Smooth muscle cell (in vitro differentiated cells): ENCODE data around the gene IL17RD. TPM values are rescaled to one million over a fixed set of nuclear protein-coding genes. Genes with fewer than 3 reads are reported as not detected.

ENCODE experiments used
- DNase-seq: peaks from one replicate; lab custom pipeline; 2025; ENCODE audit not compliant: unreplicated experiment; lab: John Stamatoyannopoulos, UW
- H2AFZ ChIP-seq: fragments of 200-600 bp; sonication (generic); 2 replicates; pipeline ENCODE4 v1.6.0; 2016; ENCODE audit warnings: antibody characterized with exemption, low read depth, mild to moderate bottlenecking
- H3F3A ChIP-seq: fragments of 200-600 bp; sonication (generic); 2 replicates; pipeline ENCODE4 v1.6.0; 2017; ENCODE audit warnings: antibody characterized with exemption, low read depth
- H3K27ac ChIP-seq: fragments of 200-600 bp; sonication (generic); 2 replicates; pipeline ENCODE4 v1.5.1; 2016; ENCODE audit warnings: low read depth, mild to moderate bottlenecking
- H3K27me3 ChIP-seq: fragments of 200-600 bp; sonication (generic); 2 replicates; pipeline ENCODE4 v1.6.1; 2016; ENCODE audit warnings: low read depth, mild to moderate bottlenecking
- H3K36me3 ChIP-seq: fragments of 200-600 bp; sonication (generic); 2 replicates; pipeline ENCODE4 v1.5.1; 2016; ENCODE audit warnings: low read depth
- H3K4me1 ChIP-seq: fragments of 200-600 bp; sonication (generic); 2 replicates; pipeline ENCODE4 v1.5.1; 2016; ENCODE audit warnings: low read depth
- H3K4me2 ChIP-seq: fragments of 200-600 bp; sonication (generic); 2 replicates; pipeline ENCODE4 v1.6.0; 2016; ENCODE audit warnings: mild to moderate bottlenecking
- H3K4me3 ChIP-seq: fragments of 200-600 bp; sonication (generic); 2 replicates; pipeline ENCODE4 v1.5.1; 2016; ENCODE audit warnings: mild to moderate bottlenecking
- H3K79me2 ChIP-seq: fragments of 200-600 bp; sonication (generic); 2 replicates; pipeline ENCODE4 v1.6.0; 2016; ENCODE audit warnings: low read depth, mild to moderate bottlenecking
- H3K9ac ChIP-seq: fragments of 200-600 bp; sonication (generic); 2 replicates; pipeline ENCODE4 v1.6.0; 2016; ENCODE audit warnings: low read depth
- H3K9me3 ChIP-seq: fragments of 200-600 bp; sonication (generic); replicated peaks from 2 replicates; pipeline ENCODE4 v1.5.1; 2016; ENCODE audit warnings: low read depth
- H4K20me1 ChIP-seq: fragments of 200-600 bp; sonication (generic); 2 replicates; pipeline ENCODE4 v1.6.0; 2016; ENCODE audit warnings: low read depth
- WGBS: methylation state at CpG from one replicate; pipeline ENCODE4 v1.1.7; 2016; ENCODE audit warnings: low lambda C conversion rate; 5-methylcytosine and 5-hydroxymethylcytosine counted together
- polyA plus RNA-seq: library from polyadenylated mRNA; unstranded; fragments of >200 nt; fragmentation: Nextera tagmentation; extraction: Ambion mirVana; gene quantifications from 2 replicates; pipeline ENCODE4 v1.2.1, GENCODE V29; 2016
- total RNA-seq: library from RNA; depleted of rRNA; stranded (reverse); fragments of >200 nt; gene quantifications from 2 replicates; pipeline ENCODE4 v1.2.3, GENCODE V29; 2014
- TF ChIP-seq, protein P1 (sequence below): fragments of 200-600 bp; sonication (generic); IDR thresholded peaks from 2 replicates; pipeline ENCODE4 v1.5.1; 2017; ENCODE audit warnings: borderline replicate concordance, mild to moderate bottlenecking, antibody characterized with exemption; ENCODE audit not compliant: insufficient read depth, poor library complexity, severe bottlenecking

IL17RD gene
- total and polyA plus RNA-seq, 2 experiments from 2014 or later, result 0.59 to 1.9 TPM

DNA sequence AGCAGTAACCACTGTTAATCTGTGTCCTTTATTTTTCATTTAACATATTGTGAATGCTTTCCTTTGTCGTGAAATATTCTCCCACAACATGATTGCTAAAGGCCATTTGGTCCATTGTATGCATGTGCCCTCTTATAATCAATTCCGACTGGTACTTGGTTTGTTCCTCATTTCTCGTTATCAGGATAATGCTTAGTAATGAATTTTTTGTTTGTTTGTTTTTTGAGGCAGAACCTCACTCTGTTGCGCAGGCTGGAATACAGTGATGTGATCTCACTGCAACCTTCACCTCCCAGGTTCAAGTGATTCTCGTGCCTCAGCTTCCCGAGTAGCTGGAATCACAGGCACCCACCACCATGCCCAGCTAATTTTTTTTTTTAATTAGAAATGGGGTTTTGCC, 82.7 kb downstream of the IL17RD start:
- Histone ChIP-seq H3K27ac (no peak overlapping the region), H3K79me2 (no peaks in the 10 kb centered on the region), H3K9me3 (no peaks in the 10 kb centered on the region), H2AFZ (no peak overlapping the region), H3K4me3 (no peak overlapping the region), H3K4me1 (peaks cover 3% of the 10 kb centered on the region), H3K36me3 (no peaks in the 10 kb centered on the region), H4K20me1 (peaks cover 5% of the 10 kb centered on the region), H3K9ac (no peak overlapping the region), H3K4me2 (no peak overlapping the region), H3F3A (no peaks in the 10 kb centered on the region), H3K27me3 (no peaks in the 10 kb centered on the region)
- DNase-seq, result no peak
- TF ChIP-seq, protein P1, sequence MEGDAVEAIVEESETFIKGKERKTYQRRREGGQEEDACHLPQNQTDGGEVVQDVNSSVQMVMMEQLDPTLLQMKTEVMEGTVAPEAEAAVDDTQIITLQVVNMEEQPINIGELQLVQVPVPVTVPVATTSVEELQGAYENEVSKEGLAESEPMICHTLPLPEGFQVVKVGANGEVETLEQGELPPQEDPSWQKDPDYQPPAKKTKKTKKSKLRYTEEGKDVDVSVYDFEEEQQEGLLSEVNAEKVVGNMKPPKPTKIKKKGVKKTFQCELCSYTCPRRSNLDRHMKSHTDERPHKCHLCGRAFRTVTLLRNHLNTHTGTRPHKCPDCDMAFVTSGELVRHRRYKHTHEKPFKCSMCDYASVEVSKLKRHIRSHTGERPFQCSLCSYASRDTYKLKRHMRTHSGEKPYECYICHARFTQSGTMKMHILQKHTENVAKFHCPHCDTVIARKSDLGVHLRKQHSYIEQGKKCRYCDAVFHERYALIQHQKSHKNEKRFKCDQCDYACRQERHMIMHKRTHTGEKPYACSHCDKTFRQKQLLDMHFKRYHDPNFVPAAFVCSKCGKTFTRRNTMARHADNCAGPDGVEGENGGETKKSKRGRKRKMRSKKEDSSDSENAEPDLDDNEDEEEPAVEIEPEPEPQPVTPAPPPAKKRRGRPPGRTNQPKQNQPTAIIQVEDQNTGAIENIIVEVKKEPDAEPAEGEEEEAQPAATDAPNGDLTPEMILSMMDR, result no peak
- 96% methylated on average over 6 of the region's 6 CpGs for WGBS

DNA sequence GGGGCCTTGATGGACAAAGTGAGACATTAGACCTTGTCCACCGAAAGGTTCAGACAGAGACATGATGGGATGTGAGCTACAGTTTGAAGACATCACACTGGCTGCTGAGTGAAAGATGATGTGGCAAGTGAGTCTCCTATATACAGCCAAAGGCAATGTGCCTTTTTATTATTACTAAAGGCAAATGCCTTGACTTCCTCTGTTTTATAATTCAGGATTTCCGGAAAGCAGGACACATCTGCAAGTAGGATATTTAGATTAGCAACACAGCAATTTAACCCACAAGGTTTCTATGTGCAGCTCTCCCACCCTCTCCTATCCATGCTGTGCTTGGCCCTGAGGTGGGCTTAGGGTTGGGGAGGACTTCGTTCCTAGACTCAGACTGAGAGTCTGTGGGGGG, 84.0 kb downstream of the IL17RD start:
- Histone ChIP-seq H2AFZ (no peak overlapping the region), H3K4me1 (peaks cover 3% of the 10 kb centered on the region), H3K4me2 (no peak overlapping the region), H3K9me3 (no peaks in the 10 kb centered on the region), H3F3A (no peaks in the 10 kb centered on the region), H3K27me3 (no peaks in the 10 kb centered on the region), H3K4me3 (no peak overlapping the region), H4K20me1 (peaks cover 5% of the 10 kb centered on the region), H3K9ac (no peak overlapping the region), H3K27ac (no peak overlapping the region), H3K79me2 (no peaks in the 10 kb centered on the region), H3K36me3 (no peaks in the 10 kb centered on the region)
- no peak for DNase-seq
- WGBS, result 80% methylated on average over 3 of the region's 3 CpGs
- TF ChIP-seq, protein P1, result no peak

DNA sequence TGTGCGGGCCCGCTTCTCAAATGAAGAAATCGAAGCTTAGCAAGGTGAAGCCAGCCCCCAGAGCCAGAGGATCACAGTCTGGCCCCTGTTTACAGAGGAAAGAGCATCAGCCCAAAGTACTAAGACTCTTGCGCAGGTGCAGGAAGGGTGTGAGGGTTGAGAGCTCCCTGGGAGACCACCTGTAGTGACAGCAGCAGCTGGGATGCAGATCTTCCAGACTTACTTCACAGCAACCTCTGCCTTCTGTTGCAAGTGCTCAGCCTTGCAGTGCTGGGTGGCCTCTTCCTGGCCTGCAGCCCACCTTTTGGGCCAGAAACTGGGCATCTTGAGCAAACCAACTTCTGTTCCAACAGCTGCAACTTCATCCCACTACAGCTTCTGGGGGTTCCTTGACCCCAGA, 85.0 kb downstream of the IL17RD start:
- no peak overlapping the region for H3K4me2 ChIP-seq
- 90% methylated on average over 4 of the region's 4 CpGs for WGBS
- no peaks in the 10 kb centered on the region for H3K9me3 ChIP-seq
- peaks cover 3% of the 10 kb centered on the region for H3K4me1 ChIP-seq
- DNase-seq, result no peak
- TF ChIP-seq, protein P1, result no peak
- no peak overlapping the region for H3K4me3 ChIP-seq
- H3K27me3 ChIP-seq, result no peaks in the 10 kb centered on the region
- no peak overlapping the region for H2AFZ ChIP-seq
- H3K79me2 ChIP-seq, result no peaks in the 10 kb centered on the region
- no peak overlapping the region for H3K9ac ChIP-seq
- H3F3A ChIP-seq, result no peaks in the 10 kb centered on the region
- no peak overlapping the region for H3K27ac ChIP-seq
- peaks cover 5% of the 10 kb centered on the region for H4K20me1 ChIP-seq
- H3K36me3 ChIP-seq, result no peaks in the 10 kb centered on the region

DNA sequence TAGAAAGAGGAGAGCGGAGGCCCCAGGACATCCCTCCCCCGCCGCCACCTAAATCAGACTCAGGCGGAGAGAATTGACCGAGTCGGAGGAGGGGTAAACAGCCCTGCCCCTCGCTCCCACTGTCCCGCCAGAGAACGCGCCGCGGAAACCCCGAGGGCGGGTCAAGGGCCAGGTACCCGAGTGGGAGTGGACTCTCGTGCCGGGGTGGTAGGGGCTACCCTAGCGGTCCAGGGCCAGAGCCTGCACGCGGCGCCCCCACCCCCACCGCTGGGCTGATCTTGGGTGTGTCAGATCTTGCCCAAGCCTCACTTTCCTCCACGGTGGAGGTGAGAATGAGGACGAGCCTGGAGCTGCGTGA, 85.7 kb downstream of the IL17RD start:
- H3K4me1 ChIP-seq, result peaks cover 3% of the 10 kb centered on the region
- H3F3A ChIP-seq, result no peaks in the 10 kb centered on the region
- 5% methylated on average over 24 of the region's 25 CpGs for WGBS

More for the DNA sequence above, 85.7 kb downstream of the IL17RD start:
- H2AFZ ChIP-seq, result peak overlapping the region; percentile 91
- peak overlapping the region; percentile 42 for H3K9ac ChIP-seq
- no peak overlapping the region for H3K27ac ChIP-seq
- no peaks in the 10 kb centered on the region for H3K36me3 ChIP-seq
- peak overlapping the region; percentile 97 for H3K4me2 ChIP-seq
- TF ChIP-seq, protein P1, result no peak
- peaks cover 5% of the 10 kb centered on the region for H4K20me1 ChIP-seq
- no peaks in the 10 kb centered on the region for H3K27me3 ChIP-seq
- H3K4me3 ChIP-seq, result peak overlapping the region; percentile 73
- H3K79me2 ChIP-seq, result no peaks in the 10 kb centered on the region
- H3K9me3 ChIP-seq, result no peaks in the 10 kb centered on the region
- DNase-seq, result no peak
